ENCODE measurements around the gene HLA-DRA.

HLA-DRA gene

DNA sequence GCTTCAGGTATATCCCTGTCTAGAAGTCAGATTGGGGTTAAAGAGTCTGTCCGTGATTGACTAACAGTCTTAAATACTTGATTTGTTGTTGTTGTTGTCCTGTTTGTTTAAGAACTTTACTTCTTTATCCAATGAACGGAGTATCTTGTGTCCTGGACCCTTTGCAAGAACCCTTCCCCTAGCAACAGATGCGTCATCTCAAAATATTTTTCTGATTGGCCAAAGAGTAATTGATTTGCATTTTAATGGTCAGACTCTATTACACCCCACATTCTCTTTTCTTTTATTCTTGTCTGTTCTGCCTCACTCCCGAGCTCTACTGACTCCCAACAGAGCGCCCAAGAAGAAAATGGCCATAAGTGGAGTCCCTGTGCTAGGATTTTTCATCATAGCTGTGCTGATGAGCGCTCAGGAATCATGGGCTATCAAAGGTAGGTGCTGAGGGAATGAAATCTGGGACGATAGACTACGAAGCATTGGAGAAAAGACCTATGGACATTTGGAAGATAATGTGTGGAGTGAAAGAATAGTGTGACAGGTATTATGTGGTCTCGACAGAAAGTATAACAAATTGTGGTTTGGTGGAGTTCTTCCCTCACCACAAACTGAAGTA is at the start of gene HLA-DRA:
Gene HLA-DRA, plus strand, starts transcription at position 286 of the 613 bp plus-strand sequence. Its CDS starts 64 bp downstream, at position 350.
- DNase-seq = peak; percentile 71 to 92

GRCh38 chr6:32391505-32391904 is 48.2 kb upstream of the HLA-DRA start:
- DNase-seq = no peak

DNA sequence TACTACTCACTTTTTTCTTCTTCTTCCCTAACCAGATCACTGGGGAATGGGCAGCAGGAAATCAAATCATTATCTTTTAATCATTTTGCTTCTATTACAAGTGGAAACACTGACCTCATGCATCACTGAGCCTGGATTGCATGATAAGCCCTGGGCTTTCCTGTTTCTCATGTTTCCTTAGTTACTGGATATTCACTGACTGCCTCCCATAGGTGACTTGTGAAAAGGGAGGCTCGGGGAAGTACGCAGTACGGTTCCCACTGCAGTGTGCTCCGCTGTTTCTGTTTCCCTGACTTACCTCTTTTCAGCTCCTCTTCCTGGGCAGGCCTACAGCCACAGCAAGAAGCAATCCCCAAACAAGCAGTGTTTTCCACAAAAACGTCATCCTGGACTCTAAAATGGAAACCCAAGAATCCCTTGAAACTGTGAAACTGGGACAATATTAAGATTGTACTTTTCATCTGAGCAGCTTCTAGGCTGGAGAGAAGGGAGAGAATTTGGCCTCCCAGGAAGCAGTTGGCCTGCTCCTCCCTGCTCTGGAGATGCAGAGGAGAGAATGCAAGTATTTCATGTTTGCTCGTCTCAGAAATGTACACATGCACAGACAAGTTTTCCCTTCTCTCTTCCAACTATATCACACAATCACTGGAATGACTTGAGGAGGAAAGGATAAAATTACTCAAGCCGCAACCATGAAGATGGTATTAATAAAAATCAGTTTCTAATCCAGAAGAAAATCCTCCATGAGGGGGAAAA is 45.8 kb upstream of the HLA-DRA start:
- no peak for DNase-seq

GRCh38 chr6:32396028-32396427 is 43.7 kb upstream of the HLA-DRA start:
- no peak for DNase-seq

DNA sequence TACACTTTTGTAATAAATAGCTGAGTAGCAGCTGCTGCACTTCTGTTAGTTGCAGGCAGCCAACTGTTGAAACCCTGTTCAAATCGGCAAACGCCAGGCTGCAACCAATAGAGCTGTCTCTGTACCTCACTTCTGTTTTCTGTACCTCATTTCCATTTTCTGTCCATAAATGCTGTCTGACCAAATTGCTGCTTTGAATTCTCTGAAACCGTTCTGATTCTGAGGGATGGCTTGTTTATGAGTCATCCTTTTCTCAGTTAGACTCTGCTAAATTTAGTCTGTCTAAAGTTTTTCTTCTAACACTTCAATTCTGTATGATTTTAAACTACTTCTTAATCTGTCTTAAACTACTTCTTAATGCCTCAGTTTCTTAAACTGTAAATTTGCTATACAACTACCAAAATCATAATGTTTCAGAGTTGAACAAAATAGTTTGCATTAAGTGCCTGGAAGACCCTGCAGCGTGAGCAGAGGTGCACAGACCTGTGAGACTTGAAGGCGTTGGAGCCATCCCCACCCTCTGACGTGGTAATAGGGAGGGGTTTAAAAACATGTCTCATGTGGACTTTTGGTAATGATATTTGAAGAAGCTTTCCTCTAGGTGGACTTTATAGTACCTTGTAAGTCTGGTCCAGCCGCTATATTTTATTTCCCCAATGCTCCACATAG is 42.3 kb upstream of the HLA-DRA start:
- DNase-seq = no peak

- DNase-seq = no peak
Measured at GRCh38 chr6:32401284-32401963, 38.3 kb upstream of the HLA-DRA start.

- DNase-seq = no peak
Measured at GRCh38 chr6:32402812-32403211, 36.9 kb upstream of the HLA-DRA start.

GRCh38 chr6:32405656-32406055 is 34.0 kb upstream of the HLA-DRA start:
- no peak for DNase-seq

DNA sequence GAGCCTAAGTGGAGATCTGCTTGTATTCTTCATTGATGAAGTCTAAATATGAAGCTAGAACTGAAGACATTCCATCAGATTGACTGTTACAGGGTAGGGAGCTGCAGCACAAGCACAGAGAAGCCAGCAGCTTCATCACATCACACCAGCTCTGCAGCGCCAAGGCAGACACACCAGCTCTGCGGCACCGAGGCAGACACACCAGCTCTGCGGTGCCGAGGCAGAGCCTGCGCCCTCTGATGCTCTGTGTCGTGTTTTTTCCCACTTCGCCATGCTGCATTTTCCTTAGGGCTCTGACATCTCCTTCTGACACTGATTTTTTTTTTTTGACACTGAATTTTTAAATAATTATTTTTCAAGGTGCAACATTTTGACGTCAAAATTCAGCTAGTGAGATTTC is 33.5 kb upstream of the HLA-DRA start:
- DNase-seq = no peak

- DNase-seq = no peak
Measured at GRCh38 chr6:32406857-32407256, 32.8 kb upstream of the HLA-DRA start, which contains the start of gene BTNL2. Gene BTNL2, minus strand, starts transcription at chr6:32407181. Its CDS starts 58 bp downstream, at chr6:32407123.

GRCh38 chr6:32410906-32411305 is 28.8 kb upstream of the HLA-DRA start:
- DNase-seq = no peak

GRCh38 chr6:32411566-32412327 is 27.9 kb upstream of the HLA-DRA start:
- no peak for DNase-seq

DNA sequence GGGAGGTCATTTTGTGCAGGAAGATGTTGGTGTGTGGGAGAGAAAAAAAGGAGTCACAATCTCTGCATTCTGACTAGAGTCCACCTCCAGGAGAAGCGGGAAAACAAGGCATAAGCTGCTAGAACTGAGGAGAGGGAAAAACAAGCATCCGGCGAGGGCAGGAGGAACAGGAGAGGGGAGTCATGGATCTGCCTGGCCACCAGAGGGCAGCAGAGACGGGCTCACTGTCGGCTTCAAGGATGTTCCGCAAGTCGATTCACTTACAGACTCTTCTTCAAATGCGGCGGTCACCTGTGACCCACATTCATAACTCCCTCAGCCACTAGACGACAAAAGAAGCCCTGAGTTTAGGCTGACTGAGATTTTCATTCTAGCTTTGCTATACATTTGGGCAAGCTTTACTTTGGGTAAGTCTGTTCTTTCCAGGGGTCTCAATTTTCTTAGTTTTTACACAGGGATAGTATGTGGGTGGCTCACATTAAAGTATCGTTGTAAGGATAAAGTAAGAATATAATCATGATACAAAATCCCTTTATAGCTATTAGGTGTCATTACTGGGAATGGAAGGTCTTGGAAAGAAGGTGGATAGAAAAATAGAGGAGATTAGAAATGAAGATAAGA is 26.1 kb upstream of the HLA-DRA start:
- DNase-seq = peak; percentile 80 to 84

DNA sequence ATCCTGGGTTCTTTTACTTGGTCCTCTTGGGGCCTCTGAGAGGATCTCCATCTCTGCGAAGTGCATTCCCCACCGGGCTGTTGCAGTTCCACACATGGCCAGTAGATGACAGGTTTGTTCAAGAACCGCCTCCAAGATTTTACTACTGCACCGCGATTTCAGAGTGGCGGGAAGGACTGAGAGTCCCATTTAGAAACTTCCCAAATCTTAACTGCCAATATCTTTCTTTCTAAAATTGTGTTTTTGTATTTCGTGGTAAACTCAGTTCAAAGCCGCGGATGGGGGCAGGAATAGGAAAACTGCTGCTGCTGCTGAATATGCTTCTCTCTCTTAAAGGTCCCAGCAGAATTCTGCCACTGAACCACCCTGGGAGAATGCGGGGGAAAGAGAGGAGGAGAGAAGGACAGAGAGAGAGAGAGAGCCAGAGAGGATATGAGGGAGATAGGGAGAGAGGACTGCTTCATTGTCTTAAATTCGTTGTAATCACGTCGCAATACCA is 24.1 kb upstream of the HLA-DRA start:
- DNase-seq = peak; percentile 75 to 77

GRCh38 chr6:32416036-32416435 is 23.7 kb upstream of the HLA-DRA start:
- no peak for DNase-seq

GRCh38 chr6:32424589-32425300 is 14.9 kb upstream of the HLA-DRA start:
- no peak for DNase-seq

DNA sequence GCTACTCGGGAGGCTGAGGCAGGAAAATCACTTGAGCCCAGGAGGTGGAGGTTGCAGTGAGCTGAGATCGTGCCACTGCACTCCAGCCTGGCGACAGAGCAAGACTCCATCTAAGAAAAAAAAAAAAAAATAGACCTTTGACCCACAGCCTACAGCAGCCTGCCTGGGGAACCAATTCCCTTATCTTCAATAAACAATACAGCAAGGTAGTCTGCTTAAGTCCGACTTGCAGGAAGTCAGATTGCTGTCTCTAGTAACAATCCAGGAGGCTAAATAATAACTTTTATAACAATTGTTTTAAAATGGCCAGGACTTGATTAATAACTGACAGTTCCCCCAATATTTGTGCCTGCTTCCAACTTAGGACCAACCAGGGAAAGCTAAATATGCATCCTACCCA is 13.3 kb upstream of the HLA-DRA start:
- DNase-seq = no peak

DNA sequence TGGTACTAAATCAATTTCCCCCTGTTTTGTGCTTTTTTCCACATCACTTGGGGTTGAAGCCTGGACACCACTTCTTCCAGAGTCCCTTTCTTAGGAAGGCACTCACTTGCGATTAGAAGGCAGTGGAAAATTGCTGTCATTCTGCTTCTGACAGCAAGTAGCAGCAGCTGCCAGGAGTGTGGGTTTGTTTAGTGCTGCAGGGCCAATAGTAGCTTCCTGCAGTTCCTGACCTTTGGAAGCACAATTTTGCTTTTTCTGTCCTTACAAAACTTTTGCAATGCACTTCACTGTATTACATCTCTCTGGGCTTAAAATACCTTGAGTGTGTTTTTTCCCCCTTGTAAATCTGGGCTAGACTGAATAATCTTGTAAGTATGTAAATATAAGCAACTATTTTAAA is 12.5 kb upstream of the HLA-DRA start:
- DNase-seq = no peak

- no peak for DNase-seq
Measured at GRCh38 chr6:32427934-32428474, 11.7 kb upstream of the HLA-DRA start.

DNA sequence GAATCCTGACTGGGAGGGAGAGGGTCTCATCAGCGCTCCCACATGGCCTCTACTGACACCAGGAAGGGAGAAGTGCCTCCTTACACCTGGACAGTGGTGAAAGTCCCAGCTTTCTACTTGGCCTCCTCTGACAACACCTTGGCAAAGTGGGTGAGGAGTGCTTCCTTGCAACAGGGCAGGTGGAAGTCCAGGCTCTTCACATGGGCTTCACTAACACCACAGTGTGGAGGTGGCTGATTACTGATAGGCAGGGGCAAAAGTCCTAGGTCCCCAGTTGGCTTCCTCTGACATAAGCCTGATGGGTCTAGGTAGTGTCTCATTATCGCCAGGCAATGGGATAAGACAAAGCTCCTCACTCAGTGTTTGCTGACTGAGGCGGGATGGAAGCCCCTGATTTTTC is 9.5 kb upstream of the HLA-DRA start:
- no peak for DNase-seq

GRCh38 chr6:32431142-32431541 is 8.5 kb upstream of the HLA-DRA start:
- DNase-seq = no peak
